AG20443 (cell line): ENCODE data around the gene TSPO.

Experiments
- DNase-seq: peaks from one replicate; pipeline ENCODE4 v3.0.0; 2012; ENCODE audit warnings: low spot score, mixed read lengths

TSPO gene

DNA sequence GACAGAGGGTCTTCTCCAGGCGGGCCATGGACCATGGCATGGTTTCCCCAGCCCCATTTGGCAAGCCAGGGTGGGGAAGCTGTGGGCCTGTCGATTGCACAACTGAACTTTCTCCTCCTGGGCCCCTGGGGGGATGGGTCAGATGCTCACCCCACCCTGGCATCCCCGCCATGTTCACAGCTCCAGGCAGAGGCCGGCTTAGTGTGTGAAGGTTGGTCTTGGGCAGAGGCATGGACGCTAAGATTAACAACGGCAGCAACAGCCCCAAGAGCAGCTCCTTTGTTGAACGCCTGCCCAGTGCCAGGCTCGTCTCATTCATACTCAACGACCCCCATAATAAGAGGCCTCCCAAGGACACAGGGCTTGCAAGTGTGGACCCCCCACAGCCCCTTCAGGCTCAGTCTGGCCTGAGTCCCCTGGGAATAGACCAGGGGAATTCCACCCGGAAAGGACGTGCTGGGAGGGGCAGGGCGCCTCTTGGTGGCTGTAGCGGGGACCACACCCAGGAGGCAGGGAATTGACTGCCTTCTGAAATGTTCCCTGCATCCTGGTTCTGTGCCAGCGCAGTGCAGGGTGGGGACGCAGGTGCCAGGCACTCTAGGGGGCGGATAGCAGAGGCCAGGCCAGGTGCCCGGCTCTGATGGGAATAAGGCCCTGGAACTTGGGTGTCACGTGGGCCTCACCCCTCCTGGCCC lies 8.3 kb downstream of the TSPO start:
- peak; percentile 38 for DNase-seq

DNA sequence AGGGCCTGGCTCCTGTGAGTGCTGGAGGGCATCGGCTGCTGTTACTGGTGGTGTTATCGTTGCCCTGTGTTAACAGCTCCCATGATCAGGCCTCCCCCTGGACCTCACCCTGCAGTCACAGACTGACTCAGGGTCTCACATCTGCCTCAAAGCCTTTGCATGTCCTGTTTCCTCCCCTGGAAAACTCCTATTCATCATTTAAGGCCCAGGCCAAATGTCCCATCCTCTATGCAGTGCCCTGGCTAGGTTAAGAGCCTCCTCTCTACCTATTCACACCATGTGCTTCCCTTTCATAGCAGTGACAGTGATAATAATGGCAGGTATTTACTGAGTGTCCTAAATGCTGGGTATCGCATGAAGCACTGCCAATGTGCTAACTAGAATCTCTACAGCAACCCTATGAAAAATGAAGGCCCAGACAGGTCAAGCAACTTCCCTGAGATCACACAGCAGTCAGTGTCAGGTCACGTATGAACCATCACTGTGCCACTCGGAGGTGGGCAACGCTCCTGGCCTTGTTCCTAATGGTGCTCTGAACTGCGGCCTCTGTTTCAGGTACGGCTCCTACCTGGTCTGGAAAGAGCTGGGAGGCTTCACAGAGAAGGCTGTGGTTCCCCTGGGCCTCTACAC lies 9.3 kb downstream of the TSPO start:
- no peak for DNase-seq

DNA sequence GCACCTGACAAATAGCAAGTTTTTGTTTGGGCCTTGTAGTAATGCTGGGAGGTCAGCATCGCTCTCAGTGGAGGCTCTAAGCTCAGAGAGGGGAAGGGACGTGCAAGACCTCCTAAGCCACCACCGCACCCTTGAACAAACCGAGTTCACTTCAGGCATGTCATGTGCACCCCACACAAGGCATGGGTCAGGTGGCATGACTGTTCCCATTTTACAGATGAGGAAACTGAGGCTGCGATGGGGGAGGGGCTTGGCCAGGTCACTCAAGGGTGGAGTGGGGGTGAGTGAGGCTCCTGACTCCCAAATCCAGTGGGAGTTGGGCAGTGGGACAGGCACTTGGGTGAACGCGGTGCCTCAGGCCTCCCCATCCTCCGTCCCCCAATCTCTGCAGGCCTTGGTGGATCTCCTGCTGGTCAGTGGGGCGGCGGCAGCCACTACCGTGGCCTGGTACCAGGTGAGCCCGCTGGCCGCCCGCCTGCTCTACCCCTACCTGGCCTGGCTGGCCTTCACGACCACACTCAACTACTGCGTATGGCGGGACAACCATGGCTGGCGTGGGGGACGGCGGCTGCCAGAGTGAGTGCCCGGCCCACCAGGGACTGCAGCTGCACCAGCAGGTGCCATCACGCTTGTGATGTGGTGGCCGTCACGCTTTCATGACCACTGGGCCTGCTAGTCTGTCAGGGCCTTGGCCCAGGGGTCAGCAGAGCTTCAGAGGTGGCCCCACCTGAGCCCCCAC lies 11.2 kb downstream of the TSPO start:
- no peak for DNase-seq

DNA sequence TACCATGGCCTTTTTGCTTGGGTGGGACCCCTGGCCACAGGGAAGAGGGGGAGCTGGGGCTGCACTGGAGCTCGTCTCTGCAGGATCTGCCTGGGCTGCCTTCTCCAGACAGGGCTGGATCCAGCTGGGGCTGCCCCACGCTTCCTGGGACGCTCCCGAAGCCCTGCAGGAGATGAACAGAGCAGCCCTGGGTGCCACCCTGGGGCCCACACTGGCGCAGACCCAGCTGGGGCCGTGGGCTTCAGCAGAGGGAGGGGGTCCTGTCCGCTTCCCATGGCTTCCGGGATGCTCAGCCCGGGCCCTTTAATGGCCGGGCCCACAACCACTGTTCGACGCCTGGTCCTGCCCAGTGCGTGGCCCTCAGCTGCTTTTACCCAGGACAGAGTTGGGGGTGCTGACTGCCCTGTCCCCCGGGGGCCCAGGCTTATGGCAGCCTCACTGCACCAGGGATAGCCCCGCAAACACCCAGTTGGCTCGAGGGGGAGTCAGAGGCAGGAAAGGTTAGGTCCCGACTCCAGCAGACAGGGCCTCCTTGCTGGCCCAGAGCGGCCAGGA lies 12.0 kb downstream of the TSPO start:
- DNase-seq, result no peak

DNA sequence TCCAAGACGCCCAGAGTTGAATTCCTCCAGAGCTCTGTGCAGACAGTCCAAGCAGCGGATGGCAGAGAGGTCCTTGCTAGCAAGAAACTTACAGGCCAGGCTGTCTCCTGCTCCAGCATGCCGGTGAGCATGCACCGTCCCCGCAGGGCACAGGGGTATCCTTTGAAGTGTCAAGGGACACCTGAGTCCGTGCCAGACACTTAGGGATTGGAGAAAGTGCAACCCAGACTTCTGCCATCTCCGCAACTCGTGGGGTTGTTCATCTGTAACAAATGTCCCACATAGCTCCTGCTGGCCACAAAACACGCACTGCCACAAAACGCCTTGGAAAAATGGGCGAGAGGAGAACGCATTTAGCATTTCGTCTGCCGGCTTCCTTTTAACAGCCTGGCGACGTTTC lies 13.3 kb downstream of the TSPO start:
- DNase-seq, result no peak

DNA sequence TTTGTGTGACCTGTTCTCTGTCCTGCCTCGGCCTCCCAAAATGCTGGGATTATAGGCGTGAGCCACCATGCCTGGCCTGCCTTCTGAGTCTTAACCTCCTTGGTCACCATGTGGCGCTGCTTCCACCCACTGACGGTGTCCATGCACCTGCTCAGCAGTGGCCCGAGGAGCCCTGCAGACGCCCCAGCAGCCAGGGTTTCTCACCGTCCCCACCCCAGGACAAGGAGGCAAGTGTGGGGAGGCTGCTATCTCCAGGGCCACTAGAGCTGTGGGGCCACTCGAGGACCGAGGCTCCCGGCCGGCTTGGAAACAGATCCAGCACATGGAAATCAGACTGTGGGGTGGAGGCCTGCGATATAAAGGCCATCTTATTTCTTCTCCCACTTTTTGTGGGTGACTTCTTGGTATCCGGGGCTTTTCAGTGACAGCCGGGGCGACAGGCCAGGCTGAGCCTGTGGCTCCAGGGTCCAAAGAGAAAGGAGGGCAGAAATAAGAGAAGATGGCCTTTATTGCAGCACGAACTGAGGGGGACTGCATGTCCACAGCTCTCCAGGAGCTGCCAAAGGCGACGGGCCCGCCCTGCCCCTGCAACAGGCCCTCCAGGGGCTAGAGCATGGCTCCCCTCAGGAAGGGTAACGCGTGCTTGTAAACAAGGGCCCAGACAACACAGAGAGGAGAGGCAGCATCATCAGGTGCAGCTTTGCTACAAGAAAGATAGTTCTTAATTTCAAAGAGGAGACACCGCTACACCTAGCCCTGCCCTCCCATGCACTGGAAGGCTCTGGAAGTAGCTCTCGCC lies 15.0 kb downstream of the TSPO start:
- DNase-seq, result no peak

DNA sequence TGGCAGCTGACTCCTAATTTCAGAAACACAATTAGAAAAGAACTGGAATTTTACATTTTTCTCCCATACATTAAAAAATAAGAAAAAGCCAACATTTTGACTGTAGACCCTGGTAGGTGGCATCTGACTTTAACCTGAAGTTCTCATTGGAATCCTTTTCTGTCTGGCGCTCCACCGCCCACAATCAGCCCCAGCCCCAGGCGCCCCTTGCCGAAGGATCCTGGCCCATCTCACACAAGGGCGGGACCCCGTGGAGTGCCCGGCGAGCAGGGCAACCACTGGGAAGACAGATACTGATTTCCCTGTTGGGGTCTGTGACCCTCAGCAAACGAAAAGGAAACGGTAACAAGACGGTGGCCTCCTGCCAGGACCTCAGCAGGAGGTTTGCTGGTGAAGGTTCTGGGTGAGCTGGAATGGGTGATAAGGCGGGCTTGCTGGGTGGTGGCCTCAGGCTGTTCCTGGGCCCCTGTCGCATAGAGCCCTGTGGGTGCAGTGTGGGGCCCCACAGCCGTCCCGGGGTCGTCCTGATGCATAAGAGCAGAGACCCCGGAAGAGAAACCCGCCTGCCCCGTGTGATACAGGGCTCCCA lies 15.7 kb downstream of the TSPO start:
- DNase-seq, result no peak

DNA sequence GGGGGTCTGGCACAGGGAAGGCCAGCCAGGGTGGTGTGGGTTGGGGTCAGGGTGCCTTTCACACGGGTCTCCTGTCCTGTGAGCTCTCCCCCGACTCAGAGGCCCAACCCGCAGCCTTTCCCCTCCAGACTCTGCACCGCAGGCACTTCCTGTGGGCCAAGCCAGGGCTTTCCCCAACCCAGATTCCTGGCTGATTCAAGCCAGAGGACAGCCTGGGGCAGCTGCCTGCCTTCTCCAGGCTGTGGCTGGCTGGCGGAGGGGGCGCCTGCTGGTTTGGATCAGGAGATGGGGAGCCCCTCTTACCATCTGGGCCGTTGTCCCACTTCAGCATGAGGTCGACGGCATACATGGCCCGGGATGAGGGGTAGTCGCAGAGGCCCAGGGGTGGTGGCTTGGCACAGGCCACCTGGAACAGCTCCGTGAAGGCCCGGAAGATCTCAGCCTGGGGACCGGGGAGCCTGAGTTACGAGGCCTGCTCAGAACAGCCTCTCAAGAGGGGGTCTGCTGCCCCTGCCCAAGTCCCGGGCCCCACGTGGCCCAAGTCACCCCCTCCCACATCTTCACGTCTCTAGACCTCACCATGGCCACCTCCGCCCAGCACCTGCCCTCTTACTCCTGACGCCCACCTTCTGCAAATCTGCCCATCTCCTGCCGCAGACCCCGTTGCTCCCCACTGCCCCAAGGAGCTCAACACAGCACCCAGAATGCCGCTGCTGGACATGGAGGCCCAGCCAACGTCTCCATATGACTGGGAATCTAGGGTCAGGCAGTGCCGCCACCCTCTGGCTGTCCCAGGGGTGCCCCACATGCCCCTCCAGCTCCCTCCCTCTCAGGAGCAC lies 17.3 kb downstream of the TSPO start:
- peak; percentile 93 for DNase-seq

DNA sequence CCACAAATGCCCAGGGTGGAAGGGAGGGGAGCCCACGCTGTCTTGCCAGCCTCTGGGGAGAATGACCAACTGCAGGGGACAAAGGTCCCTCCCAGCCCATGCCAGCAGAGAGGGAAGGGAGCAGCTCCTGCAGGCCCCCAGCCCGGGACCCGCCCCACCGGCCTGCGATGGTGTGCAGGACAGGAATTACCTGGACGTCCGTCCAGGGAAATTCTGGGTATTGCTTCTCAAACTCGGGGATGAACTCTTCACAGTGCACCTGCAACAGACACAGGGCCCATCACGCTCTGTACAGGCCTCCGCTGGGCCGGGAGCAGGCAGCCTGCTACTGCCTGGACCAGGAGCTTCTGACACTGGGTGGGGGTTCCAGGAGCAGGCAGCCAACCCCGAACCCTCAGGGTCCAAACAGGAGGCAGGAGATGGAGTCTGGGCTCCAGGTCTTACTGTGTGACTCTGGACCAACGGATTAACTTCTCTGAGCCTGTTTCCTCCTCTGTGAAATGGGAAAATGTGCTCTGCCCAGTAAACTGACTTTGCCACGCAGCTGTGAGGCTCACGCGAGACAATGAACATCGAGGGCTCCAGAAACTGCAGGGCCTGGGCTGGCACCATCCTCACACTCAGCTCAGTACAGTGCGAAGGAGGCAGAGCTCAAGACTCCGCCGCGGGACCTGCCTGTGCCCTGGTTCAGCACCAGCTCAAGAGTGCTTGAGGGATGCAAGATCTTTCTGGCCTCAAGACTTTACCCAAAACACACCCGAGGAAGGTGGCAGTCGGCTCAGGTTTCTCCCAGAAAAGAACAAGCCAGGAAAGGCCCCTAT lies 18.2 kb downstream of the TSPO start:
- no peak for DNase-seq

DNA sequence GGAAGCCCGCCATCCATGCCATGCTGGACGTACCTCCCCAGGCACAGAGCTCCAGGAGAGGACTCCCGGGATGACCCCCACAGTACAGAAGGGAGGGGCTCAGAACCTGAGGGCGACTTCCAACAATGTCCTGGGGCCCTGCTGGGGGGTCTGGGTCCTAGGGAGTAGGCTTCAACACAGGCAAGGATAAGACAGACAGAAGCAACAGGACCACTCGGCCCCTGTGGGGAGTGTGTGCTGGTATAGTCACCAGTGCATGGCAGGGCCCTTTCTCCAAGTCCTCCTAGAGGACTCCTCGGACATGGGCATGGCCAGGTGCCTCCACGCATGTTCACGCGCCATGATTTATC lies 18.7 kb downstream of the TSPO start:
- no peak for DNase-seq

DNA sequence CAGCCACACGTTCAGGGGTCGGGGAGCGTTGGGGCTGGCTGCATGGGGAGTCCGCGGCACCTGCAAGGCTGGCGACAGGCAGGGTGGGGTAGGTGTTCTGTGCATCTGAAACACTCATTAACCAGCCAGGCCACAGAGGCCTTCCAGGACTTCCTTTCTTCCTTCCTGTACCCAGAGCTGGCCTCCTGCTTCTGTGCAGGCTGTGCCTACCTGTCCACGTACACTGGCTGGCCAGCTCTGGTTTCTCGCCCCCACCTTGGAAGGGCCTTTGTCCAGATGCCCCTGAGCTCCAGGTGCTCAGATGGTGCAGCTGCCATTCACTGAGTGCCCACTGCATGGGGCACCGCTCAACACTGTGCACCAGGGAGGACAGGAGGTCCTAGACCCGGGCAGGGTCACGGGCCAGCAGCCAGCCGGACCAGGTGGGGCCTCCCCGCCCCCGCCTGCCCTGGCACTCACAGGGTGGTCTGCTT lies 19.7 kb downstream of the TSPO start:
- no peak for DNase-seq

DNA sequence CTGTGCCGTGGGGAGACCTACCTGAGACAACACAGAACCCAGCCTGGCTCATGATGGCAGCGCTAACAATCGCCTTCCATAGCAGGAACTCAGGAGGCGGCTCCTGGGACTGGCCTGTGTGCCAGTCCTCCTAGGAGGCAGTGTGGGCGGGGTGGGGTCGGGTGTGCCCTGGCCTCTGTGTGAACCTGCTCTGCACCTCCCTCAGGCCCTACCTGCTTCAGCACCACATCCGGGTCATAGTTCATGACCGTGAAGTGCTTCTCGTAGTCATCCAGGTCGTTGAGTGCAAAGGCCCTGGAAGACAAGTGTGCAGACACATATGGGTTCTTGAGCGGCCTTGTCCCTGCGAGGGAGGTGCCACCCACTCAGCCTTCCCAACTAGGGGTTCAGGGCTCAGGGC lies 20.2 kb downstream of the TSPO start:
- DNase-seq, result no peak

DNA sequence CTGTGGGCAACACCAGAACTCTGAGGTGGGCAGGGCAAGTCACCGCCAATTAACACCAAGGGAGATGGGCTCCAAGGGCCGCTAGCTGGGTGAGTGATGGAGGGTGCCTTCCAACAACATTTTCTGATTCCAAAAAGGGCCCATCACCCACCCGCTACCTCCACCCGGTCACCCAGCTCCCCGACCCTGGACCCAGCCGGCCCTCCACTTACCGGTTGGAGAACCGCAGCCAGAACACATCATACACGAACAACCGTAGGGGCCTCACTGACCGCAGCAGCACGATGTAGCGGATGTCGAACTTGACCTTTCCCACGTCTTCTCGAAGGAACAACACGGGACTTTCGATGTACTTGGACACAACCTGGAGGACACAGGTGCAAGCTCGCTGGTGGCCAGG lies 20.8 kb downstream of the TSPO start:
- no peak for DNase-seq

DNA sequence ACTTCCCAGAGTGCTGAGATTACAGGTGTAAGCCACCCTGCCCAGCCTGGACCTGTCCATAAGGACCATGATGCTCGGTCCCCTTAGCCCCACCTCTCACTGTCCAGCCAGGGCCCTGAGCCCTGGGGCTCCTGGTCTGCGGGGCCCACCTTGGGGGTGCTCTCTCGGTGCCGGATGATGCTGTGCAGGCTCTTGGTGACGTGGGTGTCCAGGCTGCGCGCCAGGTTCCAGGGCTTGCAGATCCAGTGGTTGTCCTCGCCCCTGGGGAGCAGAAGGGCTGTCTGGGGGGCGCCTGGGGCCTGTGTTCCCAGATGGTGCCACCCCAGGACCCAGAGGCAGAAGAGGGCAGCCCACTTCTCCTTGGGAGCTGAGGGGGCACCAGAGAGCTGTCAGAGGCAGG lies 22.2 kb downstream of the TSPO start:
- DNase-seq, result no peak

DNA sequence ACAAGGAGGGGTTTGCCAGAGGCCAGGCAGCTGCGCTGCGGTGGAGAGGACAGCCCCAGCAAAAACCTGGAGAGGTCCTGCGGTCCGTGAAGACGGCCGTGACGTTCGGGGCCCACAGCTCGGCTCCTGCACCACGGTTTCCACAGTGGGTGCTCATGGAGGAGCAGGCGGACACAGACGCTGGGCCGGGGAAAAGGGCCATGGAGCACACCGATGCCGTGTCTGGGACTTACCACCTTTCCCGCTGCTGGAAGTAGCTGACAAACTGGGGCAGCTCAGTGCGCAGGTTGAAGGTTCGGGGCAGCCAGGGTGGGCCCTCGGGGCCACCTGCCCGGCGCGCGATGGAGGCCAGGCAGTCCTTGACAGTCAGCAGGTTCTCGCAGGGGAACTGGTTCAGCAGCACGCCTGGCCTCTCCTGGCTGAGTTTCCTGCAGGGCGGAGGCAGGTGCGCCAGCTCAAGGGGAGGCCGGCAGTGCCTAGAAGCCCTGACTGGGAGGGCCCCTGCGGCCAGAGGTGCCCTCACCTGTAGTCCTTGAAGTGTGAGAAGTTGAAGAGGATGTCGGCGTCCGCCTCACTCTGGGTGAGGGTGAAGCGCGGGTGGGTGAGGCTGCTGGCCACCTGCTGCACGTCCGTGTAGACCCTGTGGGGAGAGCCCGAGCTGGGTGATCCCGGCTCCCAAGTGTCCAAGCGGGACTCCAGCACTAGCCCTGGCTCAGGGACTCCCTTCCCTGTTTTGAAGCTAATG lies 22.8 kb downstream of the TSPO start:
- no peak for DNase-seq

DNA sequence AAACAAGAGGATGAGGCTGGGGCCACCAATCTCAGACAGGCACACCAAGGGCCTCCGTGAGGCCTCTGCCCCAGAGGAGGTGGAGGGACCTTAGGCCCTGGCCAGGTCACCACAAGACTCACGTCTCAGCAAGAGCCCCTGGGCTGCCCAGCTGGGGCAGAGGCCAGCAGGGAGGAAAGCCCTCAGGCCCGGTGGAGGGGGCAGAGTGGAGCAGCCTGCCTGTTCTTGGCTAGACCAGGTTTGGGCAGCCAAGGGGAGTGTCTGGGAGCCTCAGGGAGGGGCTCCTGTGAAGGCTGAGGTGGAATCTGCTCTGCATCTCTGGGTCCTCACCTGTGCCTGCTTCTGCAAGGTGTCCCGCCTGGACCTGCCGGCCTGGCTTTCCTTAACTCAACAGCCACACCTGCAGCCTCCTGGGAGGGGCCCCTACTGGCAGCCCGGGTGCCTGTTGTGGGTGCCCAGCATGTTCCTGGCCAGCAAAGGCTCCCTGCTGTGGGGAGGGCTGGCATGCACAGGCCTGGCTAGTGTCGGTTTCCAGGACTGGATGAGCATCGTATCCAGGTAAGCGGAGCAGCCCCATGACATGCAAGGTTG lies 23.7 kb downstream of the TSPO start:
- no peak for DNase-seq

DNA sequence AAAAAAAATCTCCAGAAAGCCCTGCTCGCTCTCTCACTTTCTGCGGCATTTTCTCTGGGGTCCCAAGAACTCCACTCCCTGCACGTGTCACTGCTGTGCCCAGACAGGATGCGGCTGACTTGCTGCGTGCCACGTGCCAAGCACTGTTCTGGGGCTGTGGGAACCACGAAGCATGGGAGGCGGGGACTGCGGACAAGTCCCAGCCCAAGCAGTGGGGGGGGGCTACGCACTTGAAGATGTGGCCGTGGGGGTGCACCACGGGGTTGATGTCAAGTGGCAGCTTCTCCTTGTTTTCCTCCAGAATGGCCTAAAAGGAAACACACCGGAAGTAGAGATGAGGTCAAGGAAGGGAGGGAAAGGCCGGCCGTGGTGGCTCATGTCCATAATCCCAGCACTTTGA lies 24.7 kb downstream of the TSPO start:
- DNase-seq, result no peak

DNA sequence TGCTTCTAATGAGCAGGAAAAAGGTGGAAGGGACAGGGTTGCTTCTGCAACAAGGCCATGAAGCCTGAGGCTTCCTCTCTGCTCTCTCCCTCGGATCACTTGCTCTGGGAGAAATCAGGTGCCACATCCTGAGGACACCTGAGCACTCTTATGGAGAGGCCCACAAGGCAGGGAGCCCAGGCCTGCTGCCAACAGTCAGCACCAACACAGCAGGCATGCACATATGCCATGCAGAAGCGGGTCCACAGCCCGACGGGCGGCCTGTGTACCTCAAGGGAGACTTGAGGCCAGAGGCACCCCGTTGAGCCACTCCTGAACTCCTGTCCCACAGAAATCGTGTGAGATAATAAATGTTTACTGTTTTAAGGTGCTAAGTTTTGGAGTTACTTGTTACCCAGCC lies 26.1 kb downstream of the TSPO start:
- DNase-seq, result no peak
